H1 (cell line): Measurements from ENCODE around the gene PTPN13. TPM values are rescaled to one million over a fixed set of nuclear protein-coding genes. Genes with fewer than 3 reads are reported as not detected.
A peak's percentile ranks its signal among the peaks of the same experiment; 100 is the strongest.

Experiments
- CTCF ChIA-PET: fragments of 300-600 bp; sonication (Branson Sonifier 250); formaldehyde crosslinking; loops from one replicate; lab custom pipeline; 2021; ENCODE audit not compliant: partially characterized antibody; lab: Charles Lee
- POLR2A ChIA-PET: fragments of 300-600 bp; sonication (Branson Sonifier 250); formaldehyde crosslinking; loops from one replicate; lab custom pipeline; 2021; ENCODE audit warnings: inconsistent platforms; ENCODE audit not compliant: partially characterized antibody; lab: Charles Lee
- DNase-seq, 2 experiments: peaks; one replicate each; pipeline versions ENCODE4 v3.0.0 to v3.0.0-alpha.2; 2010 to 2022; ENCODE audit warnings: low spot score in 2 of 2, low read depth in 1 of 2, mixed read lengths in 1 of 2
- FAIRE-seq: peaks from 2 replicates; lab custom pipeline; 2011; peaks lifted over from hg19 to GRCh38; lab: Jason Lieb, UNC
- H2AFZ ChIP-seq: 2 replicates; pipeline ENCODE4 v1.8.1; 2012; ENCODE audit warnings: low read length, inconsistent platforms
- H2AK5ac ChIP-seq: 2 replicates; pipeline ENCODE4 v1.6.1; 2013; ENCODE audit warnings: low read depth, low read length
- H2BK120ac ChIP-seq: replicated peaks from 2 replicates; pipeline ENCODE3; 2013; ENCODE audit warnings: low read depth, low read length, inconsistent platforms
- H2BK12ac ChIP-seq: 2 replicates; pipeline ENCODE4 v1.6.1; 2013; ENCODE audit warnings: low read depth, low read length
- H2BK15ac ChIP-seq: 2 replicates; pipeline ENCODE4 v1.6.1; 2013; ENCODE audit warnings: low read length
- H2BK20ac ChIP-seq: 2 replicates; pipeline ENCODE4 v1.6.1; 2013; ENCODE audit warnings: low read length
- H2BK5ac ChIP-seq: 2 replicates; pipeline ENCODE4 v1.6.1; 2013; ENCODE audit warnings: low read depth, low read length
- H3K14ac ChIP-seq: 2 replicates; pipeline ENCODE4 v1.6.1; 2013; ENCODE audit warnings: inconsistent platforms; ENCODE audit not compliant: insufficient read length
- H3K18ac ChIP-seq: 2 replicates; pipeline ENCODE4 v1.6.1; 2013; ENCODE audit warnings: low read length; ENCODE audit errors: extremely low read depth
- H3K23ac ChIP-seq: 2 replicates; pipeline ENCODE4 v1.6.1; 2013; ENCODE audit warnings: inconsistent platforms; ENCODE audit not compliant: insufficient read length
- H3K23me2 ChIP-seq: 2 replicates; pipeline ENCODE4 v1.6.1; 2013; ENCODE audit warnings: low read depth, low read length
- H3K27ac ChIP-seq: 2 replicates; pipeline ENCODE4 v1.6.1; 2011; ENCODE audit warnings: low read depth, low read length, inconsistent platforms
- H3K27me3 ChIP-seq, 4 experiments: replicated peaks in 1 of 4; 1 replicate in 1 of 4; 2 replicates in 3 of 4; pipeline versions ENCODE4 v1.6.1 to v1.8.1; 2011 to 2013; ENCODE audit warnings: low read length in 3 of 4, mild to moderate bottlenecking in 3 of 4, inconsistent platforms in 2 of 4, mixed read lengths in 2 of 4, moderate library complexity in 1 of 4; ENCODE audit not compliant: control insufficient read depth in 3 of 4, insufficient read depth in 3 of 4; ENCODE audit errors: extremely low read depth in 1 of 4
- H3K36me3 ChIP-seq, 4 experiments: 2 replicates each; pipeline versions ENCODE4 v1.6.1 to v1.8.1; 2011 to 2013; ENCODE audit warnings: mild to moderate bottlenecking in 4 of 4, low read length in 3 of 4, moderate library complexity in 2 of 4, control low read depth in 1 of 4, inconsistent platforms in 1 of 4; ENCODE audit not compliant: insufficient read depth in 4 of 4, control insufficient read depth in 2 of 4
- H3K4ac ChIP-seq: replicated peaks from 2 replicates; pipeline ENCODE3; 2013; ENCODE audit warnings: low read length, low read depth, mixed read lengths, inconsistent platforms; ENCODE audit not compliant: insufficient read length
- H3K4me1 ChIP-seq, 4 experiments: replicated peaks in 1 of 4; 1 replicate in 1 of 4; 2 replicates in 3 of 4; pipeline versions ENCODE4 v1.6.1 to v1.8.1; 2011 to 2013; ENCODE audit warnings: low read length in 3 of 4, inconsistent platforms in 2 of 4, mixed read lengths in 1 of 4; ENCODE audit not compliant: insufficient read depth in 4 of 4, control insufficient read depth in 3 of 4
- H3K4me2 ChIP-seq, 2 experiments: 2 replicates each; pipeline versions ENCODE4 v1.6.1 to v1.8.1; 2011 to 2013; ENCODE audit warnings: low read depth in 2 of 2, low read length in 2 of 2, control low read depth in 1 of 2, inconsistent platforms in 1 of 2, mild to moderate bottlenecking in 1 of 2; ENCODE audit not compliant: insufficient read depth in 1 of 2
- H3K4me3 ChIP-seq, 4 experiments: fragments of 200-600, 300-600 bp in 1 of 4; sonication (generic), shearing (Covaris generic), sonication (Bioruptor Twin) in 1 of 4; 2 replicates each; pipeline versions ENCODE4 v1.5.1 to v1.8.1; 2011 to 2016; ENCODE audit warnings: low read length in 4 of 4, low read depth in 3 of 4, control low read depth in 2 of 4, inconsistent platforms in 2 of 4, mild to moderate bottlenecking in 2 of 4, mixed read lengths in 1 of 4, moderate library complexity in 1 of 4; ENCODE audit not compliant: insufficient read depth in 2 of 4; ENCODE audit errors: extremely low read depth in 1 of 4
- H3K56ac ChIP-seq: replicated peaks from 2 replicates; pipeline ENCODE3; 2013; ENCODE audit warnings: low read depth, mild to moderate bottlenecking, mixed read lengths, low read length, inconsistent platforms; ENCODE audit not compliant: insufficient read length
- H3K79me1 ChIP-seq: 2 replicates; pipeline ENCODE4 v1.6.1; 2013; ENCODE audit warnings: low read depth, low read length, control low read depth
- H3K79me2 ChIP-seq, 2 experiments: 2 replicates each; pipeline versions ENCODE4 v1.6.1 to v1.8.1; 2012 to 2013; ENCODE audit warnings: low read length in 2 of 2, mild to moderate bottlenecking in 2 of 2, inconsistent platforms in 1 of 2; ENCODE audit not compliant: insufficient read depth in 2 of 2, control insufficient read depth in 1 of 2
- H3K9ac ChIP-seq, 4 experiments: replicated peaks in 1 of 4; 1 replicate in 1 of 4; 2 replicates in 3 of 4; pipeline versions ENCODE4 v1.6.1 to v1.8.1; 2011 to 2013; ENCODE audit warnings: low read depth in 3 of 4, low read length in 3 of 4, control low read depth in 2 of 4, mild to moderate bottlenecking in 2 of 4, moderate library complexity in 2 of 4, inconsistent platforms in 1 of 4; ENCODE audit errors: extremely low read depth in 1 of 4
- H3K9me3 ChIP-seq, 2 experiments: 2 replicates each; pipeline versions ENCODE4 v1.6.1 to v1.8.1; 2012 to 2013; ENCODE audit warnings: mild to moderate bottlenecking in 2 of 2, moderate library complexity in 2 of 2, control low read depth in 1 of 2, inconsistent platforms in 1 of 2, low read depth in 1 of 2, low read length in 1 of 2, mixed read lengths in 1 of 2; ENCODE audit not compliant: insufficient read depth in 2 of 2
- H4K20me1 ChIP-seq, 2 experiments: replicated peaks in 1 of 2; 2 replicates each; pipeline versions ENCODE3 to v1.8.1; 2011 to 2013; ENCODE audit warnings: inconsistent platforms in 2 of 2, low read length in 2 of 2, mild to moderate bottlenecking in 1 of 2; ENCODE audit not compliant: insufficient read depth in 2 of 2, control insufficient read depth in 1 of 2
- H4K5ac ChIP-seq: 2 replicates; pipeline ENCODE4 v1.6.1; 2013; ENCODE audit warnings: low read length, low read depth, mixed read lengths, inconsistent platforms; ENCODE audit not compliant: insufficient read length
- H4K8ac ChIP-seq: 2 replicates; pipeline ENCODE4 v1.8.0; 2013; ENCODE audit warnings: mild to moderate bottlenecking, moderate library complexity, low read length, inconsistent platforms; ENCODE audit not compliant: insufficient read depth; ENCODE audit errors: extremely low read depth
- H4K91ac ChIP-seq: replicated peaks from 2 replicates; pipeline ENCODE3; 2013; ENCODE audit warnings: low read length, mixed read lengths, inconsistent platforms; ENCODE audit not compliant: insufficient read length
- BACH1 ChIP-seq: IDR thresholded peaks from 2 replicates; pipeline ENCODE4 v1.6.1; 2012; ENCODE audit warnings: low read length, improper control_type of control experiment
- BCL11A ChIP-seq, 2 experiments: IDR thresholded peaks; one replicate each; pipeline ENCODE4 v1.6.1; 2011; ENCODE audit warnings: low read depth in 2 of 2, low read length in 2 of 2, mild to moderate bottlenecking in 2 of 2
- NANOG ChIP-seq: IDR thresholded peaks from 2 replicates; pipeline ENCODE4 v1.6.1; 2011; ENCODE audit warnings: low read length, low read depth, mild to moderate bottlenecking, inconsistent platforms; ENCODE audit not compliant: insufficient read depth, poor library complexity, severe bottlenecking
- RAD21 ChIP-seq, 2 experiments: IDR thresholded peaks in 1 of 2; conservative IDR thresholded peaks in 1 of 2; 2 replicates each; pipeline ENCODE4 v1.6.1; 2011; ENCODE audit warnings: low read depth in 2 of 2, low read length in 2 of 2, improper control_type of control experiment in 1 of 2, inconsistent platforms in 1 of 2, mild to moderate bottlenecking in 1 of 2, moderate library complexity in 1 of 2
- RNF2 ChIP-seq: fragments of 200-900, 300-1000 bp; sonication (generic); IDR thresholded peaks from 2 replicates; pipeline ENCODE4 v1.7.1; 2016; ENCODE audit warnings: borderline replicate concordance, low read depth, mild to moderate bottlenecking, antibody characterized with exemption, low read length; ENCODE audit not compliant: poor library complexity, severe bottlenecking; ENCODE audit errors: missing control alignments
- SUZ12 ChIP-seq: fragments of 200-600 bp; sonication (generic); IDR thresholded peaks from 2 replicates; pipeline ENCODE4 v1.6.1; 2012; ENCODE audit warnings: mild to moderate bottlenecking, inconsistent platforms, low read length, moderate library complexity, mixed read lengths
- TAF1 ChIP-seq: IDR thresholded peaks from 2 replicates; pipeline ENCODE4 v1.6.1; 2011; ENCODE audit warnings: mild to moderate bottlenecking, low read depth, low read length
- TAF7 ChIP-seq: optimal IDR thresholded peaks from 2 replicates; pipeline ENCODE3; 2011; ENCODE audit warnings: low read depth, mild to moderate bottlenecking, inconsistent platforms, low read length, moderate library complexity, borderline replicate concordance
- WGBS, 2 experiments: shearing (Covaris generic) in 1 of 2; methylation state at CpG; one replicate each; pipeline versions ENCODE4 v1.1.6 to v1.1.7; 2013 to 2015; ENCODE audit warnings: low lambda C conversion rate in 2 of 2, mixed read lengths in 2 of 2, inconsistent platforms in 1 of 2, low coverage in 1 of 2, missing lambda C conversion rate in 1 of 2; ENCODE audit not compliant: insufficient replicate concordance in 2 of 2, insufficient coverage in 1 of 2, insufficient read length in 1 of 2; ENCODE audit errors: extremely low coverage in 1 of 2, missing lambda C conversion rate in 1 of 2; 5-methylcytosine and 5-hydroxymethylcytosine counted together
- polyA plus RNA-seq, 7 experiments: library from polyadenylated mRNA; depleted of rRNA in 3 of 7; stranded (reverse) in 5 of 7; unstranded in 2 of 7; fragments of >200 nt in 5 of 7; fragments of 200-250 nt in 2 of 7; gene quantifications; 1 replicate in 5 of 7; 2 replicates in 1 of 7; 4 replicates in 1 of 7; pipeline versions ENCODE4 v1.2.1 to v1.2.3, GENCODE V29; 2011 to 2013; ENCODE audit warnings: missing spikeins in 2 of 7, mixed read lengths in 2 of 7
- total RNA-seq: library from RNA; stranded (reverse); fragmentation: NEBNext Ultra II Directional; extraction: Animal tissue kit (Norgen Biotek cat#: 25700); gene quantifications from 2 replicates; pipeline ENCODE4 v1.2.1, GENCODE V29; 2021
- TF ChIP-seq, protein P1 (sequence below): IDR thresholded peaks from 2 replicates; pipeline ENCODE4 v1.6.1; 2012; ENCODE audit warnings: inconsistent platforms

PTPN13 gene
- total and polyA plus RNA-seq, 2 of the 8 experiments (the other 6 are each of a cell fraction or from before 2014, with no cell fraction given) = 12.7 to 57.9 TPM

DNA sequence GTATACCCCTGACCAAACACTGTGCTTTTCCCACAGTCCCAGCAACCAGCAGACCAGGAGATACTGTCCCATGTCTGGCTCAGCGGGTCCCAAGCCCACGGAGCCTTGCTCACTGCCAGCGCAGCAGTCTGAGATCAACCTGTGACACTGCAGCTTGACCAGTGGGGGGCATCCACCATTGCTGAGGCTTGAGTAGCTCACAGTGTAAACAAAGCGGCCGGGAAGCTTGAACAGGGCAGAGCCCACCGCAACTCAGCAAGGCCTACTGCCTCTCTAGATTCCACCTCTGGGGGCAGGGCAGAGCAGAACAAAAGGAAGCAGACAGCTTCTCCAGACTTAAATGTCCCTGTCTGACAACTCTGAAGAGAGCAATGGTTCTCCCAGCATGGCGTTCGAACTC lies 197.0 kb downstream of the PTPN13 start:
- H3K23ac ChIP-seq = no peak overlapping the region
- H3K9me3 ChIP-seq = peaks cover 10 to 12% of the 10 kb centered on the region in 2 experiments; a peak in 3 of 4 replicates
- WGBS, 2 experiments = 91% methylated on average over 8 of the region's 8 CpGs; no CpG with 5 or more reads in 1 of the 2 experiments
- no peak overlapping the region for H2BK120ac ChIP-seq
- FAIRE-seq = no peak
- no peaks in the 10 kb centered on the region for H3K23me2 ChIP-seq
- CTCF ChIA-PET = interaction anchor here (0.6 to 2.3 kb wide), 13 partner anchors 10 to 1026 kb away, joined by 3 to 8 read pairs (median 3); no protein-coding TSS in a partner anchor
- no peak overlapping the region for H3K18ac ChIP-seq
- peak; percentile 53 to 56 for DNase-seq
- H2BK20ac ChIP-seq = no peak overlapping the region
- H2AK5ac ChIP-seq = no peak overlapping the region
- POLR2A ChIA-PET = no interaction called here
- no peak overlapping the region for H4K91ac ChIP-seq
- H3K79me1 ChIP-seq = no peaks in the 10 kb centered on the region
- no peak overlapping the region for H3K9ac ChIP-seq
- no peak overlapping the region for H4K5ac ChIP-seq
- no peak overlapping the region for H3K56ac ChIP-seq
- H2AFZ ChIP-seq = no peak overlapping the region
- H3K4me2 ChIP-seq = no peak overlapping the region
- no peaks in the 10 kb centered on the region for H3K27me3 ChIP-seq
- no peak overlapping the region for H4K8ac ChIP-seq
- H3K4me3 ChIP-seq = no peak overlapping the region
- no peaks in the 10 kb centered on the region for H4K20me1 ChIP-seq
- no peak overlapping the region for H3K4ac ChIP-seq
- H3K36me3 ChIP-seq = peaks cover 0 to 34% (median 19%) of the 10 kb centered on the region in 4 experiments; a peak in 6 of 8 replicates
- H2BK12ac ChIP-seq = no peak overlapping the region
- no peak overlapping the region for H2BK5ac ChIP-seq
- no peaks in the 10 kb centered on the region for H3K79me2 ChIP-seq
- no peak overlapping the region for H3K14ac ChIP-seq
- no peak overlapping the region for H2BK15ac ChIP-seq
- H3K27ac ChIP-seq = no peak overlapping the region
- H3K4me1 ChIP-seq = peaks cover 0 to 2% (median 1%) of the 10 kb centered on the region in 4 experiments; a peak in 3 of 7 replicates
- TF ChIP-seq TAF1 (no peak), TAF7 (no peak), SUZ12 (no peak), NANOG (no peak), RAD21 (IDR thresholded peaks at IDR 0.05 in 1 of 2, conservative IDR thresholded peaks at IDR 0.05 in 1 of 2; ENCODE audit: low read depth in 2 of 2, low read length in 2 of 2) (peak; percentile 23 to 51; a peak in 3 of 4 replicates), BACH1 (no peak), RNF2 (no peak), BCL11A (IDR thresholded peaks at IDR 0.05; ENCODE audit: low read depth in 2 of 2, low read length in 2 of 2) (no peak)
- TF ChIP-seq, protein P1, sequence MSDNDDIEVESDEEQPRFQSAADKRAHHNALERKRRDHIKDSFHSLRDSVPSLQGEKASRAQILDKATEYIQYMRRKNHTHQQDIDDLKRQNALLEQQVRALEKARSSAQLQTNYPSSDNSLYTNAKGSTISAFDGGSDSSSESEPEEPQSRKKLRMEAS = peak; percentile 46; the same call in 1 of the 2 replicates
